DMS53 treated with DMSO at 0.1 percent for 48 hours (cell line): ENCODE results near the gene TPK1.

ENCODE experiments used
- DNase-seq: peaks from one replicate; lab custom pipeline; 2025; ENCODE audit not compliant: unreplicated experiment; lab: John Stamatoyannopoulos, UW

The TPK1 gene

DNA sequence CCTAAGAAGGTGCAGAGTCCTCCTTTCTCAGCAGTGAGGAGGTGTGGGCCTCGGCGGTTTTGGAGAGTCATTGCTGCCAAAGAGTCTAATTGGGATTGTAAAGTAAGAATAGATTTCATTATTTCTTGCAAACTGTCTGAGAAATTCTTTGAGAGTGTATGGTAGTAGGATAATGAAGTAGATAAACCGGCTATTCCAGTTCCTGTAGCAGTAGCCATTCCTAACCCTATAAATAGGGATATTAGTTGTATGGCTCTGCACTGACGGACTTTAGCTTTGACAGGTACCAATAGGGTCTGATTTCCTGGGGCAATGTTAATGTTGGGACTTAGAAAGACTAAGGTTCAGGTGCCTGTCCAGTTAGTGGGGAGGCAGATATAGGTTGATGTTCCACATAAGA is 416.9 kb downstream of the TPK1 start:
- peak; percentile 10 for DNase-seq

DNA sequence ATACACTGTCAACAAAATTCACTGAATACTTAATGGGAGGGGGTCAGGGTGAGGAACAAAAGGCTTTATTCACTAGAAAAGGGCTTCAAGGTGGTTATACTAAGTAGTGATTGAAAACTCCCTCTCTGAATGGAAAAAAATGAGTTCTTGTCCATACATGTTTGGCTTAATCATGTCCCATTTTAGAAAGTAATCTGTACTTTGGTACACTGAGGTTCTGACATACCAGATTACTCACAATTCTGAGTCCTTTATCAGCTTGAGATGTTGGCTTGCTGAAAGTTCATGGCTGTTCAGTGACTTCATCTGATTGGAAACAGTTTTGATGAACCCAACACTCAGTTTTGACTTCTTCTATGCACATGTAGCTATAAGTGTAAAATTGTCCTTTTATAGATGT is 419.5 kb downstream of the TPK1 start:
- DNase-seq: no peak

DNA sequence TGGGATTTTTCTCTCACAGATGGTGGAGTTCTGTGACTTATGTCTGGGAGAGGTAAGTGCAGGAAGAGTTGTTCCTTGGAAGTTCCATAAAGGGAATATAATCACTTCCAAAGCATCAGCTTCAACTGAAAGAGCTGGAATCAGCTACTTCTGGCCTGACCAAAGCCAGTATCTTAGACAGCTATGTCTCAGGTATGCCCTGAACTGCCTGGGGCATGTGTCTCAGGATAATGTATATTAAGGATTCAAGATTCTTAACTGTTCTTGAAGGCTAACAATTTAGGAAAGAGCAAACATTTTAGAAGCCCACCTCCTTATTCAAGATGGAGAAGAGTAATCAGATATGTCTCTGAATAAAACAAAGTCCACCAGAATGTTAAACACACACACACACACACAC is 420.0 kb downstream of the TPK1 start:
- no peak for DNase-seq

DNA sequence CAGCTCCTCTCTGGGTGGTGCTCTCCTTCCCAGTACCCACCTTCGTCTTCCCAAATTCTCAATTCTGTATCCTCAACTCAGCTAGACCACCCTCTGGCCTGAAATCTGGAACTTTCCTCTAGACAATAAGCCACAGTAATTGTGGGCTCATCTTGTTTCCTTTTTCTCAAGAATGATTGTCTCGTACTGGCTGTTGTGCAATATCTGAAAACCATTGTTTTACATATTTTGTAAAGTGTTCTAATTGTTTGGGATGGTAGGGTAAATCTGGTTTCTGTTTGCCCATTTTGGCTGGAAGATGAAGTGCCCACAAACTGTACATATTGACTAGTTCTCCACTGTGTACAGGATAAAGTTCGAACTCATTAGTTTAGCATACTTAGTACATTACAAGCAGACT is 421.0 kb downstream of the TPK1 start:
- DNase-seq: no peak

DNA sequence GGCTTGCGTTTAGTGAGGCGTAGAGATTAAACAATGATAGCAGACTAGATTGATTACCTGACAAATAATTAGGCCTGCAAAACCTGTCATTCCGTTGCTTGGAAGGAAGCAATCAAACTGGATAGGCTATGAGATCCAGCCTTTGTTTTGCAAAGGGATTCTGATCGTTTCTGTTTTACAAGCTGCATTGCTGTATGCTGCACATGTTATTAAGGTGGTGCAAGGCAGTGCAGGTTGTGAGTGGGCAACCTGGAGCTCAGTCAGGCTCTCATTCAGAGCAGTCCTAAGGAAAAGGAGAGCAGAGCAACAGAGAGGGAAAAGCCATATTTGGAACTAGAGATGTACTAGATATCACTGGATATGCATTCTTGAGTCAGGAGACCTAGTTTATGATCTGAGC is 425.4 kb downstream of the TPK1 start:
- no peak for DNase-seq

DNA sequence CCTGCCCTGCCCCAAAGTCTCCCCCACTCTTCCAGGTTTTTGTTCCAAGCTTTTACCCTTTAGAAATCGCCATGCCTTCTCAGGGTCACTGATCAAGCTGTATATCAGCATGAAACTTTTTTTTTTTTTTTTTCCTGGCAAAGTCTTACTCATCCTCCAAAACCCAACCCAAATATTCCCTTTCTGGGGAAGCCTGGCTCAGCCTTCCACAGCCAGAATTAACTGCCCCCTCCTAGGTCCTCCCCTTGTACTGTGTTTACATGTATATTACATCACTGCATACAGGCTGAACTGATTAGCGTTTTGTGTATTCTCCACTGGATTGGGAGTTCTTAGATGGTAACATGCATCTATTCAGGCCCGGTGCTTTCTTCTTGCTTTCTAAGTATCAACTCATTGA is 427.7 kb downstream of the TPK1 start:
- DNase-seq: no peak

DNA sequence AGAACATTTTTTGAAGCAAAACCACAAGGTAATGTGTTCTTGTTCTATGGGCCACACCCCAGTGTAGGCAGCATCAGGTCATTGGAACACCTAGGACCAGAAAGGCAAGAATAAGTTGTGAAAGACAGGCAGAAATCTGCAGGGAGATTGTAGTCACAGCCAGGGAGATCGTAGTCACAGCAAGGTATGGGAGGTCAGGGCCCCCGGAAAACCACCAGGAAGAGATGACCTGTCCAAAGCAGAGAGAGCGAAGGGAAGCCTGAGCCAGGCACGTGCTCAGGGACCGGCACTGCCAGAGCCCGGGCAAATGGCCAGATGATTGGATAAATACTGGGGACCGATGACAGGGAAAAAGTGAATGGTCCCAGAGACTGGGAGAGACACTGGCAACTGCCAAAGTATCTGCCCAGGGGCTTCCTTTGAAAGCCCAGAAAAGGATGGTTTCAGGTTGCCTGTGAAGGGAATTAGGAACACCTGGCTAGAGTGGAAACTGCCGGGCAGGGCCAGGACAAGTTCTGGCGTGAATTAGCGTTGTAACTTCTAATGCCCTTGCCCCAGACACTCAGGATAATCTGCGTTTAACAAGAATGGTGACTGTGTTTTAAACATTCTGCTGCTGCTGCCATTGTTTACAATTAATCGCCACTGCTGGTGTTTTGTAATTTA is 428.5 kb downstream of the TPK1 start:
- no peak for DNase-seq

DNA sequence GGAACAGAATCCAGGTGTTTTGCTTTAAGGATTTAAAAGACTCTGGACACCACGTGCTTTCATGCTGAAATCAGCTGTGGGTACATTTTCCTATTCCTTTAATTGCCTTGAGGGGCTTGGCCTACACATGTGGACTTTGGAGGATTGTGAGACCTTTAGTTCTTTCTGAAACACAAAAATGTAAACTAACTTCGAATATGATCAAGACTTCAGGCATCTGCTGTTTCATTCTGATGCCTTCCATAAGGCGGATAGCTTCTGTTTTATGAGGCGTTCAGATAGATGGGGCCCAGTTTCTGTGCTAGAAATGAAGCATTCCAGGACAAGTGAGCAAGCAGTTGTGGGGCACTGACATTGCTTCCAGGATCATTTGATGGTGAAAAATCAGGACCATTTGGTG is 430.9 kb downstream of the TPK1 start:
- DNase-seq: no peak

DNA sequence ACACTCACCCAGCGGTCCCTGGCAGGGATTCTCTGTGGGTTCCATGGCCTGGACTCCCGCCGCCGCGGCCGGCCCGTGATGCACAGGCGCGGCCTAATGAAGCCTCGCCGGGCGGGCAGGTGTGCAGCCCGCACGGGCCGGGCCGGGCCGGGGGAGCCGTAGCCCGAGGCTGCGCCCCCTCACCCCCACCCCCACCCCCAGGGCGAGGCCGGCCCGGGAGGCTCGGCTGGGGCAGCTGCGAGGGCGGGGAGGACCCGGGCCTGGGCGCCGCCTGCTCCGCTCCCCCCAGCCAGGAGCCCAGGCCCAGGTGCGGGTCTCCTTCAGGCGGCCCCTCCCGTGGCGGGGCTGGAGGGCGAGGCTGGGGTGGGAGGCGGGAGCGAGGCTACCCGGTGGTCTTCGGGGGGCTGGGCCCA is 432.2 kb downstream of the TPK1 start, which contains the start of gene NOBOX:
NOBOX (minus strand) TSS at position 45 of the 413 bp plus-strand sequence.
- no peak for DNase-seq

DNA sequence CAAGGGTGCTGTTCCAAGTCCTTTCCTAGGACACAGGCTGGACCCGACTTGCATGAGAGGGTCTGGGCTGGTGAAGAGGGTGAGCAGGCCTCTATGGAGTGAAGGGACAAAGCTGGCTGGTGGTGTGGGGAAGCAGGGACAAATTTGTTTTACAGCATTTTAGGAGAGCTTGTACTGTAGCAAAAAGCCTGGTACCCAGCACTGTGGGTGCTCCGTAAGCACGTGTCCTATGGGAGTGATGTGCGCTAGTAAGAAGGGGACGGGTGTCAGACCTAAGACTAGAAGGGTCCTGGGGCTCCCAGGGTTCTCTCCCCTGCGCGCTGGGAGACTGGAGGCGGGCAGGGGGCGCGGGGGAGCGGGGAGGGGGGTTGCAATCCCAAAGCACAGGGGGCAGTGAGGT is 432.8 kb downstream of the TPK1 start:
- no peak for DNase-seq
